ENCODE results near the gene ABCA5. TPM values are rescaled to one million over a fixed set of nuclear protein-coding genes. Genes with fewer than 3 reads are reported as not detected.

The ABCA5 gene
- total RNA-seq, 2 experiments from 2014 or later, result 19.0 to 21.9 TPM

GRCh38 chr17:69275751-69276150 lies 51.2 kb downstream of the ABCA5 start:
- Mint-ChIP-seq H3K4me1 (no peaks in the 10 kb centered on the region), H3K27ac (no peak overlapping the region), H3K4me3 (no peak overlapping the region), H3K9me3 (peaks cover 3% of the 10 kb centered on the region), H3K27me3 (no peaks in the 10 kb centered on the region), H3K36me3 (ENCODE audit: low read depth) (peaks cover 9% of the 10 kb centered on the region)
- DNase-seq, result no peak
- CTCF ChIA-PET, result interaction anchor here (0.6 kb wide), 1 partner anchor 79 kb away, joined by 3 read pairs; no protein-coding TSS in a partner anchor
- POLR2A ChIA-PET, result no interaction called here

- ChIA-PET CTCF (no interaction called here), POLR2A (no interaction called here)
- Mint-ChIP-seq H3K4me1 (peaks cover 1% of the 10 kb centered on the region), H3K9me3 (peaks cover 3% of the 10 kb centered on the region), H3K4me3 (no peak overlapping the region), H3K27me3 (no peaks in the 10 kb centered on the region), H3K36me3 (ENCODE audit: low read depth) (peaks cover 4% of the 10 kb centered on the region), H3K27ac (no peak overlapping the region)
- no peak for DNase-seq
Measured at GRCh38 chr17:69271023-69271422, 55.9 kb downstream of the ABCA5 start.

- CTCF ChIA-PET, result no interaction called here
- no peak overlapping the region for H3K27ac Mint-ChIP-seq
- H3K4me1 Mint-ChIP-seq, result peaks cover 1% of the 10 kb centered on the region
- no peaks in the 10 kb centered on the region for H3K9me3 Mint-ChIP-seq
- POLR2A ChIA-PET, result no interaction called here
- no peak for DNase-seq
- no peaks in the 10 kb centered on the region for H3K27me3 Mint-ChIP-seq
- no peak overlapping the region for H3K4me3 Mint-ChIP-seq
- H3K36me3 Mint-ChIP-seq (ENCODE audit: low read depth), result no peaks in the 10 kb centered on the region
Measured at GRCh38 chr17:69269131-69269998, 57.6 kb downstream of the ABCA5 start.

- CTCF ChIA-PET, result no interaction called here
- Mint-ChIP-seq H3K36me3 (ENCODE audit: low read depth) (peaks cover 7% of the 10 kb centered on the region), H3K4me1 (peaks cover 1% of the 10 kb centered on the region), H3K4me3 (no peak overlapping the region), H3K27me3 (no peaks in the 10 kb centered on the region), H3K9me3 (no peaks in the 10 kb centered on the region), H3K27ac (no peak overlapping the region)
- POLR2A ChIA-PET, result no interaction called here
- no peak for DNase-seq
Measured at GRCh38 chr17:69268543-69269014, 58.4 kb downstream of the ABCA5 start.

- CTCF ChIA-PET, result no interaction called here
- Mint-ChIP-seq H3K9me3 (no peaks in the 10 kb centered on the region), H3K27ac (no peak overlapping the region), H3K4me1 (peaks cover 1% of the 10 kb centered on the region), H3K27me3 (no peaks in the 10 kb centered on the region), H3K36me3 (ENCODE audit: low read depth) (peaks cover 12% of the 10 kb centered on the region), H3K4me3 (no peak overlapping the region)
- POLR2A ChIA-PET, result no interaction called here
- no peak for DNase-seq
Measured at GRCh38 chr17:69267219-69267618, 59.7 kb downstream of the ABCA5 start.

GRCh38 chr17:69265873-69266272 lies 61.1 kb downstream of the ABCA5 start:
- H3K4me3 Mint-ChIP-seq, result no peak overlapping the region
- ChIA-PET POLR2A (no interaction called here), CTCF (no interaction called here)
- H3K27me3 Mint-ChIP-seq, result no peaks in the 10 kb centered on the region
- no peak overlapping the region for H3K27ac Mint-ChIP-seq
- no peaks in the 10 kb centered on the region for H3K9me3 Mint-ChIP-seq
- peaks cover 12% of the 10 kb centered on the region for H3K36me3 Mint-ChIP-seq (ENCODE audit: low read depth)
- H3K4me1 Mint-ChIP-seq, result peaks cover 1% of the 10 kb centered on the region
- no peak for DNase-seq

- no peak for DNase-seq
- H3K4me1 Mint-ChIP-seq, result no peaks in the 10 kb centered on the region
- H3K9me3 Mint-ChIP-seq, result no peaks in the 10 kb centered on the region
- H3K4me3 Mint-ChIP-seq, result no peak overlapping the region
- POLR2A ChIA-PET, result no interaction called here
- H3K27me3 Mint-ChIP-seq, result no peaks in the 10 kb centered on the region
- no peak overlapping the region for H3K27ac Mint-ChIP-seq
- CTCF ChIA-PET, result no interaction called here
- peaks cover 4% of the 10 kb centered on the region for H3K36me3 Mint-ChIP-seq (ENCODE audit: low read depth)
Measured at GRCh38 chr17:69254187-69254586, 72.7 kb downstream of the ABCA5 start.

- no peak overlapping the region for H3K4me3 Mint-ChIP-seq
- no peaks in the 10 kb centered on the region for H3K4me1 Mint-ChIP-seq
- peaks cover 4% of the 10 kb centered on the region for H3K36me3 Mint-ChIP-seq (ENCODE audit: low read depth)
- DNase-seq, result no peak
- no peak overlapping the region for H3K27ac Mint-ChIP-seq
- no peaks in the 10 kb centered on the region for H3K9me3 Mint-ChIP-seq
- no peaks in the 10 kb centered on the region for H3K27me3 Mint-ChIP-seq
- POLR2A ChIA-PET, result no interaction called here
- CTCF ChIA-PET, result no interaction called here
Measured at GRCh38 chr17:69250641-69251040, 76.3 kb downstream of the ABCA5 start.

GRCh38 chr17:69246726-69247375 lies 80.1 kb downstream of the ABCA5 start:
- ChIA-PET POLR2A (no interaction called here), CTCF (interaction anchor here (1.2 kb wide), 1 partner anchor 475 kb away, joined by 3 read pairs; no protein-coding TSS in a partner anchor)
- Mint-ChIP-seq H3K4me3 (no peak overlapping the region), H3K36me3 (ENCODE audit: low read depth) (no peaks in the 10 kb centered on the region), H3K27me3 (no peaks in the 10 kb centered on the region), H3K9me3 (no peaks in the 10 kb centered on the region), H3K4me1 (no peaks in the 10 kb centered on the region), H3K27ac (no peak overlapping the region)
- no peak for DNase-seq

GRCh38 chr17:69246202-69246601 lies 80.7 kb downstream of the ABCA5 start:
- CTCF ChIA-PET, result no interaction called here
- no peak for DNase-seq
- Mint-ChIP-seq H3K27ac (no peak overlapping the region), H3K36me3 (ENCODE audit: low read depth) (no peaks in the 10 kb centered on the region), H3K9me3 (no peaks in the 10 kb centered on the region), H3K4me3 (no peak overlapping the region), H3K27me3 (no peaks in the 10 kb centered on the region), H3K4me1 (no peaks in the 10 kb centered on the region)
- POLR2A ChIA-PET, result no interaction called here

GRCh38 chr17:69245617-69246016 lies 81.3 kb downstream of the ABCA5 start:
- POLR2A ChIA-PET, result no interaction called here
- CTCF ChIA-PET, result no interaction called here
- DNase-seq, result no peak
- Mint-ChIP-seq H3K27me3 (no peaks in the 10 kb centered on the region), H3K36me3 (ENCODE audit: low read depth) (peaks cover under 1% of the 10 kb centered on the region), H3K9me3 (no peaks in the 10 kb centered on the region), H3K4me1 (no peaks in the 10 kb centered on the region), H3K27ac (no peak overlapping the region), H3K4me3 (no peak overlapping the region)

- Mint-ChIP-seq H3K27ac (no peak overlapping the region), H3K4me3 (no peak overlapping the region)
- POLR2A ChIA-PET, result no interaction called here
Measured at GRCh38 chr17:69239611-69240600, 87.0 kb downstream of the ABCA5 start.

GRCh38 chr17:69236946-69237345 lies 90.0 kb downstream of the ABCA5 start:
- Mint-ChIP-seq H3K27ac (no peak overlapping the region), H3K4me1 (peaks cover 3% of the 10 kb centered on the region), H3K9me3 (peaks cover 7% of the 10 kb centered on the region), H3K4me3 (no peak overlapping the region), H3K27me3 (peaks cover 4% of the 10 kb centered on the region), H3K36me3 (ENCODE audit: low read depth) (peaks cover 2% of the 10 kb centered on the region)
- ChIA-PET CTCF (interaction anchor here (0.6 kb wide), 1 partner anchor 213 kb away, joined by 5 read pairs; no protein-coding TSS in a partner anchor), POLR2A (no interaction called here)
- DNase-seq, result no peak

More at GRCh38 chr17:69239611-69240600, 87.0 kb downstream of the ABCA5 start:
- no peak for DNase-seq
- Mint-ChIP-seq H3K27me3 (no peaks in the 10 kb centered on the region), H3K9me3 (no peaks in the 10 kb centered on the region), H3K36me3 (ENCODE audit: low read depth) (peaks cover 2% of the 10 kb centered on the region), H3K4me1 (peaks cover 3% of the 10 kb centered on the region)
- CTCF ChIA-PET, result no interaction called here

Measured in activated CD4-positive, alpha-beta T cell treated with anti-CD3 and anti-CD28 coated beads, Interleukin-2, amount 10 ng/mL, durations not matched to agents 7 days and 5 days (primary cell).